Prostate gland (tissue), 2 donors: ENCODE data around the gene COL24A1. TPM values are rescaled to one million over a fixed set of nuclear protein-coding genes. Genes with fewer than 3 reads are reported as not detected.

Source experiments
- DNase-seq: peaks from one replicate; pipeline ENCODE4 v3.0.0-alpha.2; 2019; ENCODE audit warnings: low spot score
- H3K27ac ChIP-seq, 2 donors: fragments of 200-600 bp; sonication (generic); 2 replicates each; pipeline ENCODE4 v1.5.1; 2017 to 2019
- H3K27me3 ChIP-seq: fragments of 200-600 bp; sonication (generic); replicated peaks from 2 replicates; pipeline ENCODE4 v1.5.1; 2019; ENCODE audit not compliant: insufficient read depth
- H3K36me3 ChIP-seq, 2 donors: fragments of 200-600 bp; sonication (generic); 1 replicate in 1 of 2; 2 replicates in 1 of 2; pipeline versions ENCODE4 v1.5.1 to v1.8.1; 2017 to 2019
- H3K4me1 ChIP-seq: fragments of 200-600 bp; sonication (generic); replicated peaks from 2 replicates; pipeline ENCODE4 v1.5.1; 2019
- H3K4me3 ChIP-seq, 2 donors: fragments of 200-600 bp; sonication (generic); 2 replicates each; pipeline ENCODE4 v1.5.1; 2017 to 2019
- H3K9me3 ChIP-seq: fragments of 200-600 bp; sonication (generic); 2 replicates; pipeline ENCODE4 v1.5.1; 2017
- POLR2A ChIP-seq: fragments of 450-650 bp; IDR thresholded peaks from one replicate; pipeline ENCODE4 v1.6.1; 2016; ENCODE audit warnings: antibody characterized with exemption, mild to moderate bottlenecking
- POLR2AphosphoS5 ChIP-seq: sonication (generic); formaldehyde crosslinking; IDR thresholded peaks from one replicate; pipeline ENCODE4 v1.6.1; 2017; ENCODE audit warnings: antibody characterized with exemption
- WGBS: methylation state at CpG from one replicate; pipeline ENCODE4 v1.1.5; 2018; 5-methylcytosine and 5-hydroxymethylcytosine counted together
- intact Hi-C: fragments of 100-400 bp; cut with DNase I; formaldehyde crosslinking; loops from one replicate; pipeline ENCODE4 v1.14.2; 2022
- total RNA-seq, 2 donors: library from RNA; depleted of rRNA; stranded (reverse); fragments of >200 nt; gene quantifications; one replicate each; pipeline ENCODE4 v1.1.0, GENCODE V29; 2016
- TF ChIP-seq, protein P1 (sequence below), 4 experiments: fragments of 200-600 bp in 2 of 4; fragments of 450-650 bp in 2 of 4; sonication (generic) in 2 of 4; IDR thresholded peaks; 1 replicate in 3 of 4; 2 replicates in 1 of 4; pipeline ENCODE4 v1.5.1; 2016 to 2019; ENCODE audit warnings: antibody characterized with exemption in 4 of 4, mild to moderate bottlenecking in 2 of 4, moderate library complexity in 2 of 4

The COL24A1 gene
- total RNA-seq, 2 donors from 2014 or later, result 0.28 to 0.32 TPM

DNA sequence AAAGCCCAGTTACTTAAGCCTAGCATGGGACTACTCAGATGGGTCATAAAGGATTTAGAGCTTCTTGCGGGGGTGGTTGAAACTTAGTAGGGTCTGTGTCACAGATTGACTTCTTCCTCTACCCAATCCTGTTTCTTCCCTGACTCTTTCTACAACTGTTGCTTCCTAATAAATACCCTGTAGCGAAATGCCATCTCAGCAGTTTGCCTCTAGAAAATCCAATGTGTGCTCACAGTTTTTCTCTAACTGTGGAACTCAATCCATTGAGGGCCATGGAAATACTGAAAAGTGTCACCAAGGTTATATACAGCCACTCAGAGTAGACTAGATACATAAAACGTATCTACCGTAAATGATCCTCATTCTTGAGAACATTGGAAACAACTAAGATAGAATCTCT lies 217.7 kb downstream of the COL24A1 start:
- TF ChIP-seq POLR2A, result no peak
- no peak for TF ChIP-seq POLR2AphosphoS5
- TF ChIP-seq, protein P1, sequence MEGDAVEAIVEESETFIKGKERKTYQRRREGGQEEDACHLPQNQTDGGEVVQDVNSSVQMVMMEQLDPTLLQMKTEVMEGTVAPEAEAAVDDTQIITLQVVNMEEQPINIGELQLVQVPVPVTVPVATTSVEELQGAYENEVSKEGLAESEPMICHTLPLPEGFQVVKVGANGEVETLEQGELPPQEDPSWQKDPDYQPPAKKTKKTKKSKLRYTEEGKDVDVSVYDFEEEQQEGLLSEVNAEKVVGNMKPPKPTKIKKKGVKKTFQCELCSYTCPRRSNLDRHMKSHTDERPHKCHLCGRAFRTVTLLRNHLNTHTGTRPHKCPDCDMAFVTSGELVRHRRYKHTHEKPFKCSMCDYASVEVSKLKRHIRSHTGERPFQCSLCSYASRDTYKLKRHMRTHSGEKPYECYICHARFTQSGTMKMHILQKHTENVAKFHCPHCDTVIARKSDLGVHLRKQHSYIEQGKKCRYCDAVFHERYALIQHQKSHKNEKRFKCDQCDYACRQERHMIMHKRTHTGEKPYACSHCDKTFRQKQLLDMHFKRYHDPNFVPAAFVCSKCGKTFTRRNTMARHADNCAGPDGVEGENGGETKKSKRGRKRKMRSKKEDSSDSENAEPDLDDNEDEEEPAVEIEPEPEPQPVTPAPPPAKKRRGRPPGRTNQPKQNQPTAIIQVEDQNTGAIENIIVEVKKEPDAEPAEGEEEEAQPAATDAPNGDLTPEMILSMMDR (IDR thresholded peaks at IDR 0.05), result no peak
- no peaks in the 10 kb centered on the region for H3K4me1 ChIP-seq
- H3K27ac ChIP-seq, result no peak overlapping the region
- H3K4me3 ChIP-seq, result no peak overlapping the region
- intact Hi-C loops, result no loop called here
- no peaks in the 10 kb centered on the region for H3K36me3 ChIP-seq
- no peak for DNase-seq
- WGBS, result 92% methylated on average over 4 of the region's 4 CpGs
- no peaks in the 10 kb centered on the region for H3K9me3 ChIP-seq
- no peaks in the 10 kb centered on the region for H3K27me3 ChIP-seq

DNA sequence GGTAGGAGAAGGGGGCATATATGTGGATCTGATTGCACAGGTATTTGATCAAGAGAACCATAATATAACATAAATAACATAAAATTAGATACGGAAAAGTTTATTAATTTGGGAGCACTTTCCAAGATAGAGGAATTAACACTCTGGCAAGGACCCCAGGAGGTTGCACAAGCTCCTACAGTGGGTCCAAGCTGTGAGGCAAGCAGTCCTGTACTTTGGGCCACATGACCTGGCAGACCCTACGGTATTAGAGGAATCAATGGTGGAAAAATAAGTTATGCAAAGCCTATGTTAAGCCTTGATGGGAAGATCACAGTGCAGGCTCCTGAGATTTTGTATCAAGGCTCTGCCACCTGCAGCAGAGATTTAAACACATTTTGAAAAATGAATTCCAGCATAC lies 220.1 kb downstream of the COL24A1 start:
- intact Hi-C loops, result no loop called here
- TF ChIP-seq, protein P1 (IDR thresholded peaks at IDR 0.05), result no peak
- TF ChIP-seq POLR2A (no peak), POLR2AphosphoS5 (no peak)
- Histone ChIP-seq H3K9me3 (no peaks in the 10 kb centered on the region), H3K27ac (no peak overlapping the region), H3K36me3 (no peaks in the 10 kb centered on the region), H3K4me3 (no peak overlapping the region), H3K4me1 (no peaks in the 10 kb centered on the region), H3K27me3 (no peaks in the 10 kb centered on the region)
- DNase-seq, result no peak
- 79% methylated on average over 2 of the region's 2 CpGs for WGBS

DNA sequence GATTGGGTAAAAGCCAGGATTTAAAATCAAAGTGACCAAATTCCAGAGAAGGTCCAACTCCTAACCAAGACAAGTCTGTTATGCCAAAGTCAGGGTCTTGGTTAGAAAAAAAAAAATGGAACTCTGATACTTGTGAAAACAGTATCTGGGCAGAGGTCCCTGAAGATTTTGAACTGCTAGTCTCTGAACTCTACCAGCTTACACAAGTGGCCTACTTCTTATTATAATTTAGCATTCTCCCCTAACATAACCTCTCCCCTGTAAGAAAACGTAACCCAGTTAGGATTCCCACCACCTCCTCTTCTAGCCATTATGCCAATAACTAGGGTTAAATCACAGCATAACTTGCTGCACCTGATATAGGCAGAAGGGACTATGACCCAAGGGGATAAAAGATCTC lies 220.5 kb downstream of the COL24A1 start:
- Histone ChIP-seq H3K36me3 (no peaks in the 10 kb centered on the region), H3K9me3 (no peaks in the 10 kb centered on the region), H3K4me3 (no peak overlapping the region), H3K4me1 (no peaks in the 10 kb centered on the region), H3K27ac (no peak overlapping the region), H3K27me3 (no peaks in the 10 kb centered on the region)
- DNase-seq, result no peak
- no peak for TF ChIP-seq POLR2AphosphoS5
- TF ChIP-seq, protein P1 (IDR thresholded peaks at IDR 0.05), result no peak
- TF ChIP-seq POLR2A, result no peak
- 85% methylated on average over 1 of the region's 1 CpG for WGBS
- intact Hi-C loops, result no loop called here

DNA sequence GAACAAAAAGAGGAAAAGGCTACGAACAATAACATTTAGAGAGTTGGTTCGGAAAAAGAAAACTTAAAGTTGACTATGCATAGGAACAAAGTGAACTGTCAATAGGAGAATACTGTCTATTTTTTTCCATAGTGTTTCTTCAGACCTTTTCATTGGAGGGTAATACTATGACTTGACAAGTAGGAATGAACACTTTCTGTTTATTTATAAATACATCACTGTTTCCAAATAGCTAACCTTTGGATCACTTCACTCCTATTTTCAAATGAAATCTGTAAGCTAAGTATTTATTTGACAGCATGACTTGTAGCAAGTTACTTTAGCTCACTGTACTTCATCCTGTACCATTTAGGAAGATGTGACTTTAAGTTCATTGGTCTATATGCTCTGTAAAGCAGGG lies 221.3 kb downstream of the COL24A1 start:
- no peak for DNase-seq
- TF ChIP-seq, protein P1 (IDR thresholded peaks at IDR 0.05), result no peak
- TF ChIP-seq POLR2AphosphoS5, result no peak
- TF ChIP-seq POLR2A, result no peak
- 90% methylated on average over 2 of the region's 2 CpGs for WGBS

DNA sequence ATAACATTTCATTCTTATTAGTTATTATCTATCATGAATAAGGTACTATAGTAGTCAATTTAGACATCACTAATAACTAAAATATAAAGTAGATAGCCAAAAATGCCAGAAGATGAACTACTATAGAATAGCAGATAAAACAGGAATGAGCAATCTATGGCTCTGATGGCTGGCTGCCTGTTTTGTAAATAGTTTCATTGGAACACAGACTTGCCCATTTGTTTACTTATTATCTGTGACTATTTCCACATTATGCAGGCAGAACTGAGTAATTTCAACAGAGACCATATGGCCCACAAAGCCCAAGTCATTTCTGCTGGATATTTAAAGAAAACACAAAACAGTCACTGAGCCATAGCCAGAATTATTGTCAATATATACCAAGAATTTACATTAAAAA lies 222.1 kb downstream of the COL24A1 start:
- no peak for DNase-seq
- H3K27me3 ChIP-seq, result no peaks in the 10 kb centered on the region
- no peaks in the 10 kb centered on the region for H3K4me1 ChIP-seq
- TF ChIP-seq POLR2A (no peak), POLR2AphosphoS5 (no peak)
- TF ChIP-seq, protein P1 (IDR thresholded peaks at IDR 0.05), result no peak
- no peak overlapping the region for H3K4me3 ChIP-seq
- H3K27ac ChIP-seq, result no peak overlapping the region
- no peaks in the 10 kb centered on the region for H3K36me3 ChIP-seq
- intact Hi-C loops, result no loop called here
- no peaks in the 10 kb centered on the region for H3K9me3 ChIP-seq

More for the DNA sequence above, 221.3 kb downstream of the COL24A1 start:
- Histone ChIP-seq H3K36me3 (no peaks in the 10 kb centered on the region), H3K4me1 (no peaks in the 10 kb centered on the region), H3K27me3 (no peaks in the 10 kb centered on the region), H3K4me3 (no peak overlapping the region), H3K27ac (no peak overlapping the region), H3K9me3 (no peaks in the 10 kb centered on the region)
- intact Hi-C loops, result no loop called here
